NCI-H1105 (cell line): ENCODE measurements around the gene CCNC.
A peak's percentile ranks its signal among the peaks of the same experiment; 100 is the strongest.
"Not testable (repeated sequence)": the region's sequence is repeated elsewhere in the genome, so short reads cannot be mapped to it uniquely, and the experiment has no call there.

Source experiments
- DNase-seq: peaks from one replicate; lab custom pipeline; 2025; lab: John Stamatoyannopoulos, UW

The CCNC gene

DNA sequence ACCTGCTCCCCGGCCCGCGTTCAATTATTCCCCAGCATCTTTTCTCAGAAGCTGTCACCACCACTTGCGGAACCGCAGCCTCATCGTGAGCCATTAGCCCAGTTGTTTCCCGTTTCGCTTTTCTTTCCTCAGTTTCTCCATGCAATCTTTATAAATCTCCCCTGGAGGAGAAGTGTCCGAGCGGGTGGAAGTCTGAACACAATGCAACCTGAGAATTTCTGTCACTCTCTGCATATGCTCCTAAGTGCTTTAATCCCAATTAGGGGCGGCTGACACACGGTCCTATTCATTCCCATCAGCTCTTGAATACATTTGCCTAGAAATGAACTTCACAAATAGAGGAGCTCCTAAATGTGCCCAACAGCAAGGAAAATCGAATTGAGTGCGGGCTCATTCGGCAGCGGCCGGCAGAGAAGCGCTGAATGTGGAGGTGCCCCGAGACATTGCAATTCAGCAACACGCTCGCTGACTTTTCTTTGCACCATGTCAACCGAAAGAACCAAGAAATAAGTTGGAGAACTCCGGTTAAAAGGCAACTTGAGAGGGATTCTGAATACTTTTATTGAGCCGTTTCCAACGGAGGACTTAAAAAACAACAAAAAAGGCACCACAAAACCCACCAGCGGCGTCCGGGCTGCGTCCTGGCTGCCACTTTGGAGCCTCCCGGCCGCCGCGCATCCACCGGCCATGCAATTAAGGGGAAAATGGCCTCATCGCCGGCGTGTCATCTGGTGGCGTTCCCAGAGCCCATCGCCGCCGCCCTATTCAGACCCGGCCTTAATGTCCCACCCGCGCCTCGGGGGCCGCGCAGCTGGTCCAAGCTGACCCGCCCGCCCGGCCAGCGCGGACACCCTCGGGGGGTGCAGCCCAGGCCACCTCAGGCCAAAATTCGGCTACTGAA, 34.3 kb upstream of the CCNC start:
- DNase-seq, result no peak

- DNase-seq, result not testable (repeated sequence)
Observed at GRCh38 chr6:99594696-99595095, 26.2 kb upstream of the CCNC start.

- no peak for DNase-seq
Observed at GRCh38 chr6:99592900-99593299, 24.4 kb upstream of the CCNC start.

DNA sequence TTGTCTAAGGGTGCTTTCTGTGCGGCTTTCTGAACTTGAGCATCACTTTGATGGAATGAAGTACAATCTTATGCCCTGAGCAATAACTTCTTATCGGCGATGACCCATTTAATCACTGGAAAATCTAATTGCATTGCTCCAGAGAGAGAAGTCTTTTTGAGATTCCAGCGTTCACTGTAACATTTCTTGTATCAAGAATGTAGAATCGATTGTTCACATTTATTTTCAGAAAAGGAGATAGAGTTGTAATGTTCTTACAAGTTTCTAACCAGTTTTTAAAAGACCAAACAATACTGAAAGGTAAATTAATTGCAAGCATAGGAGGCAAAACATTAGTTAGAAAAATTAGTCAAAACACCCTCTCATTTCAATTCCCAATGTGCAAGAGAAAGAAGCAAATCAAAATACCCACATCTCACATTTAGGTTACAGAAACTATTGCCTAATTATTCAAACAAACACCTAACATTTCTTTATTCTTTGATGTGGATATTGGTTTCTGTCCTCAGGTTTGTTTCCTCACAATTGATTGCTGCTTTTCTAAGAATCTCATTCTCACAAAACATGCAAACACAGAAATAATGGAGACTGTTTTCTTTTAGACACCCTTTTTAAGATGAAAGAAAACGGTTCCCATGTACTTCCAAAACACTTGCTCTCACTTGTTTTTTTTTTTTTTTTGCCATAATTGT, 23.4 kb upstream of the CCNC start:
- DNase-seq, result no peak

DNA sequence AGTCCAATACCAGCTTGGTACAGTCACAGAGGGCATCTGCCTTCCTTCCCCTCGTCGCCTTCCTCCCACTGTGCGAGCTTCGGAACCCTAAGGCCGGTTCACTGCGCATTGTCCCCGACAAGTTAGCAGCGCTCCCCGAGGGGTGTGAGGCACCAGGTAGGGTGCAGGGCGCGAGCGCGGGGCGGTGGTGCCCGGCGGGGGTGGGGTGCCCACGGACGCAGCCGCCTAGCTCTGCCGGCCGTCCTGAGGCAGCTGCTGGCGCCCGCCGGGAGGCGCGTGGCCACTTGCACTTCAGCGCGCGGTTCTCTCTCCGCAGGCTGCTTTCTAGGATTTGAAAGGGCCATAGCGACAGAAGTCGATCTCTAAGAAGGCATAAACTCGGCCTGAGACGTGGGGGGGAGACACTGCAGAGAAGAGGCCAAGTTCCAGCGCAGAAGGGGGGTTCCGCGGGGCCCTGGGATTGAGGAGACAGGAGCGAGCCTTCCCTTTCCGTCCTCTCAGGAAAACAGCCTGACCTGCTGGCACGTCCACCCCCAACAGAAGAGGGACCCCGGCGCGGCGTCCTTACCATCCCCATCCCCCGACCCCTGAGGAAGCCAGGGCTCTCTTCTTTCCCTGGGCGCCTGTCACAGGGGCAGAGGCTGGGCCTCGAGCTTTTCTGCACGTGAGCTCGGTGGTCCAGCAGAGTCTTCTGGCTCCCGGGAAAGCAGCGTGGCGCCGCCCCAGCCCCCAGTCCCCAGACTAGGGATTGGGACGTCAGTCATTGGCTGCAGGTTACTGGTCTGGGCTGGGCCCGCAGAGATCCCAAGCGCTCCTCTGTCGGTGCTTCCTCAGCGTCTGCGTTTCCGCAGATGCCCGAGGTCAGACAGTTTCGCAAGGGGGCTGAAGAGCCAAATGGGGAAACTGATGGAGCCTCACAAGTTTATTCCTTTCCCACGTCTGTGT, 22.5 kb upstream of the CCNC start:
- no peak for DNase-seq

GRCh38 chr6:99589907-99590493, 21.5 kb upstream of the CCNC start:
- no peak for DNase-seq

DNA sequence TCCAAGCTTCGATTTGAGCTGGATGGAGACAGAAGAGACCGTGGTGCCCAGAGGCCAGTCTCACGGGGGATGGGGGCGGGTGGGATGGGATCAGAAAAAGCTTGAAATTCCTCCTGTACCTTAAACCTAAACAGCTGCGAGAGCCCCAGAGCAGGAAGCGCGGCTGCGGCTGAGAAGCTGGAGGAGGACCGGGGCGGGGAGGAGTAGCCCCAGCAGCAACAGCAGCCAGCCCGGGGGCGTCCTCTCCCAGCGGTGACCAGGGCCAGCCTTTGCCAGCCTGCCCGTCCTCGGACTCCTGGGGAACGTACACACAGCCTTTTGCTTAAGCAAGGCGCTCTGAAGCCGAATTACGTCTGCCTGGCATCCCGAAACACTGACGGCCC, 20.8 kb upstream of the CCNC start:
- no peak for DNase-seq

- peak; percentile 85 for DNase-seq
Observed at GRCh38 chr6:99588618-99589289, 20.3 kb upstream of the CCNC start.

- DNase-seq, result no peak
Observed at GRCh38 chr6:99587792-99588191, 19.3 kb upstream of the CCNC start.

DNA sequence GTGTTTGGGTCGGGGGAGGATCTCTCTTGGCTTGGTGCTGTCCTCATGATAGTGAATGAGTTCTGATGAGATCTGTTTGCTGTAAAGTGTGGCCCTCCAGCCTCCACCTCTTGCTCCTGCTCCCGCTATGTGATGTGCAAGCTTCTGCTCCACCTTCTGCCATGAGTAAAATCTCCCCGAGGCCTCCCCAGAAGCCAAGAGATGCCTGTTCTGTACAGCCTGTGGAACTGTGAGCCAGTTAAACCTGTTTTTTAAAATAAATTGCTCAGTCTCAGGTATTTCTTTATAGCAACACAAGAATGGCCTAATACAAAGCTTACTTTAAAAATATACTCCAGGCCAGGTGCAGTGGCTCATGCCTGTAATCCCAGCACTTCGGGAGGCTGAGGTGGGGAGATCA, 11.3 kb upstream of the CCNC start:
- DNase-seq, result no peak

DNA sequence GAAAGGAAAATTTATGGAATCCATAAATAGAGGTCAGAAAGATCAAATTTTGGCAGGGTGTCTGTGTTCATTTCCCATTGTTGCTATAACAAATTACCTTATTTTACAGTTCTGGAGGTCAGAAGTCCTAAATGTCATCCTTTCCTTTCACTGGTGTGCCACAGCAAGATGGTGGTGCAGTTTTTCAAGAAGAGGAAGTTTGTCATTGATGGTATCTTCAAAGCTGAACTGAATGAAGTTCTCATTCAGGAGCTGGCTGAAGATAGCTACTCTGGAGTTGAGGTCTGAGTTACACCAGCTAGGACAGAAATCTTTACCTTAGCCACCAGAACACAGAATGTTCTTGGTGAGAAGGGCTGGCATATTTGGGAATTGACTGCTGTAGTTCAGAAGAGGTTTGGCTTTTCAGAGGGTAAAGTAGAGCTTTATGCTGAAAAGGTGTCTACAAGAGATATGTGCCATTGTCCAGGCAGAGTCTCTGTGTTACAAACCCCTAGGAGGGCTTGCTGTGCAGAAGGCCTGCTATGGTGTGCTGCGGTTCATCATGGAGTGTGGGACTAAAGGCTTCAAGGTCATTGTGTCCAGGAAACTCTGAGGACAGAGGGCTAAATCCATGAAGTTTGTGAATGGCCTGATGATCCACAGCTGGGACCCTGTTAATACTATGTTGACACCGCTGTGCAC, 7.2 kb upstream of the CCNC start:
- DNase-seq, result no peak

GRCh38 chr6:99573980-99574617, 5.6 kb upstream of the CCNC start:
- no peak for DNase-seq

DNA sequence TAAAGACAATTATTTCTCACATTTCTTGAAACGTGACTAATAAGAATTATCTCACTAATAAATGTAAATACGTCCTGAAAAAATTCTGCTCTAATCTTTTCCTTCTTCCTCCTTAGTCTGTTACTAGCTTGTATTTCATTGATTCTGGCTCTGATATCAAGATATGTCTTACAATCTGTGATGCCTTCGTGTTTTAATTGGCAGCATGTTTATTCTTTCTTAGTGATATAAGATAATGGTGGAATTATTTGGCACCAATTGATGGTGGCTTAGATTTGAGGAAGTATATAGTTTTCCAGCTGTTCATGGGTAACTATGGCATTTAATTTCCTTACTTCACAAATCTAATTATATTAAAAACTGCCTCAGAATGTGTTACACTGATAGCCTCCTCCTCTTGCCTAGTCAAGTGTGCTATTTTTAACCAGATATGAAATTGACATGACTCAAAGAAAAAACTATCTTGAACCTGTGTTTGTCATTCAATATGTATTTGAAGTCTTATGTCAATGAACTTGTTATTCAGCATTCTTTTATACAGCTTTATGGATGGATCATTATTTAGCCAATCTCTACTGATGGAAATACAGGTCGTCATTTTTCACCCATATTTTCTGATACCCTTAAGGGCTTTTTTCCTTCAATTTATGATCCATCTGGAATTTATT, 5.3 kb downstream of the CCNC start:
- no peak for DNase-seq

DNA sequence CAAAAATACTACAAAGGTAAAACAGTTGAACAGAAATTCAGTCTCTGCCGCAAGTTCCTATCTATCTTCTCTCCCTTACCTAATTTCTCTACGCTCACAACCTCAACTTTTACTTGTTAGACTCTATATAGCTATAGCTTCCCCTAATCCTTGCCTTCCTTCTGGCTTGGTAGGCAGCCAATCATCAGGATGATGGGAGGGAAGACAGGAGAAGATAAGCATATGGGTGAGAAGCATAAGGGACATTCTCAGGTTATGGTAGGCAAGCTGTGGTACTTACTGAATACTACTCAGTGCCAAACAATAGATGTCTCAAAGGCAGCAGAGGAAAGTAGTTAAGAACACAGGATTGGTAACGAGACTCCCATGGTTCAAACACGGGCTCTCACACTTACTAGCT, 7.8 kb downstream of the CCNC start:
- no peak for DNase-seq

- DNase-seq, result no peak
Observed at GRCh38 chr6:99559057-99559456, 9.4 kb downstream of the CCNC start.

- DNase-seq, result no peak
Observed at GRCh38 chr6:99553888-99554287, 14.6 kb downstream of the CCNC start.

- DNase-seq, result no peak
Observed at GRCh38 chr6:99550046-99550748, 18.3 kb downstream of the CCNC start.

DNA sequence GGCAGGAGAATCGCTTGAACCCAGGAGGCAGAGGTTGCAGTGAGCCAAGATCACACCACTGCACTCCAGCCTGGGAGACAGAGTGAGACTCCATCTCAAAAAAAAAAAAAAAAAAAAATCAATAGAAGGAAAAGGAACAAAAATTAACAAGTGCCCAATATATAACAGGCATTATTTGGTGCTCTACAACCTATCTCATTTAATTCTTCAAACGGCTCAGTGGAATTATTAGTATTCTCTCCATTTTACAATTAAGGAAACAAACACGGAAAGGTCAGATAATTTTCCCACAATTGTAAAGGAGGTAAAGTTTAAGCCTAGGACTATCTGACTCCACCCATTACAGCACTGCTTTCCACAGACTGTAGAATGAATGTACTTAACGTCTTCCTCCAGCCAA, 19.8 kb downstream of the CCNC start:
- no peak for DNase-seq

- no peak for DNase-seq
Observed at GRCh38 chr6:99547526-99547925, 20.9 kb downstream of the CCNC start.
